HCT116 (cell line): Measurements from ENCODE around the gene GDNF. TPM values are rescaled to one million over a fixed set of nuclear protein-coding genes. Genes with fewer than 3 reads are reported as not detected.

Source experiments
- ATAC-seq: fragments of 200-7000 bp; cut with Tn5 transposase; 2 replicates; pipeline ENCODE4 v1.9.1; 2020; ENCODE audit warnings: mild to moderate bottlenecking, moderate library complexity
- BruUV-seq: library from RNA; stranded (reverse); fragments of 400-500 nt; replicated peaks from 2 replicates; lab custom pipeline; 2021; lab: Mats Ljungman, UMichigan
- CTCF ChIA-PET: fragments of 300-600 bp; sonication (Branson Sonifier 250); formaldehyde crosslinking; loops from one replicate; lab custom pipeline; 2021; ENCODE audit warnings: antibody characterized with exemption; lab: Charles Lee
- POLR2A ChIA-PET: fragments of 300-600, 350-600 bp; sonication (Branson Sonifier 250); formaldehyde crosslinking; loops from one replicate; lab custom pipeline; 2021; ENCODE audit warnings: antibody characterized with exemption; lab: Charles Lee
- RAD21 ChIA-PET, 2 experiments: fragments of 300-600 bp; sonication (Branson Sonifier 250); formaldehyde crosslinking; loops; one replicate each; lab custom pipeline; 2023; ENCODE audit warnings: low total read pairs in 2 of 2; ENCODE audit not compliant: uncharacterized antibody in 2 of 2, unreplicated experiment in 2 of 2, low non-redundant PET in 1 of 2; lab: Charles Lee
- DNase-seq: peaks from one replicate; pipeline ENCODE4 v3.0.0-alpha.2; 2010; ENCODE audit warnings: low read depth, low spot score
- H2AFZ ChIP-seq: fragments of 200-600 bp; shearing (Covaris generic), sonication (generic); 2 replicates; pipeline ENCODE4 v1.6.1; 2017; ENCODE audit warnings: low read depth, mixed run types, mixed read lengths, antibody characterized with exemption, low read length; ENCODE audit not compliant: poor library complexity, severe bottlenecking
- H3K27ac ChIP-seq: 2 replicates; pipeline ENCODE4 v1.5.1; 2012; ENCODE audit warnings: low read depth, low read length
- H3K27me3 ChIP-seq: fragments of 200-600 bp; sonication (generic); 2 replicates; pipeline ENCODE4 v1.6.1; 2016; ENCODE audit warnings: mixed run types, low read length, mixed read lengths; ENCODE audit not compliant: insufficient read depth
- H3K36me3 ChIP-seq, 2 experiments: fragments of 200-500 bp in 1 of 2; fragments of 200-600 bp in 1 of 2; sonication (Bioruptor generic) in 1 of 2; sonication (generic) in 1 of 2; 2 replicates each; pipeline versions ENCODE4 v1.5.1 to v1.6.1; 2014 to 2016; ENCODE audit warnings: low read length in 2 of 2, inconsistent platforms in 1 of 2, mixed read lengths in 1 of 2, mixed run types in 1 of 2; ENCODE audit not compliant: insufficient read depth in 2 of 2, control insufficient read depth in 1 of 2
- H3K4me1 ChIP-seq, 2 experiments: fragments of 200-600 bp in 1 of 2; sonication (generic) in 1 of 2; 2 replicates each; pipeline versions ENCODE4 v1.5.1 to v1.6.1; 2012 to 2017; ENCODE audit warnings: low read length in 2 of 2, inconsistent platforms in 1 of 2, mild to moderate bottlenecking in 1 of 2, mixed read lengths in 1 of 2, mixed run types in 1 of 2, moderate library complexity in 1 of 2; ENCODE audit not compliant: insufficient read depth in 2 of 2, control insufficient read depth in 1 of 2
- H3K4me2 ChIP-seq: fragments of 200-600 bp; sonication (generic); 2 replicates; pipeline ENCODE4 v1.6.1; 2017; ENCODE audit warnings: mixed run types, low read length, mixed read lengths
- H3K4me3 ChIP-seq, 2 experiments: fragments of 200-600 bp in 1 of 2; sonication (generic) in 1 of 2; replicated peaks in 1 of 2; 2 replicates each; pipeline ENCODE4 v1.5.1; 2011 to 2016; ENCODE audit warnings: low read length in 2 of 2, control low read depth in 1 of 2, low read depth in 1 of 2, mild to moderate bottlenecking in 1 of 2, mixed read lengths in 1 of 2, mixed run types in 1 of 2
- H3K79me2 ChIP-seq: fragments of 200-600 bp; sonication (generic); 2 replicates; pipeline ENCODE4 v1.6.1; 2017; ENCODE audit warnings: mild to moderate bottlenecking, mixed run types, low read length, moderate library complexity, mixed read lengths; ENCODE audit not compliant: insufficient read depth
- H3K9ac ChIP-seq: fragments of 200-600 bp; sonication (generic); 2 replicates; pipeline ENCODE4 v1.6.1; 2016; ENCODE audit warnings: low read length, mixed read lengths
- H3K9me2 ChIP-seq: fragments of 200-600 bp; sonication (generic), shearing (Covaris generic); 2 replicates; pipeline ENCODE4 v1.6.1; 2017; ENCODE audit warnings: mixed run types, mild to moderate bottlenecking, moderate library complexity; ENCODE audit not compliant: insufficient read depth
- H3K9me3 ChIP-seq, 2 experiments: fragments of 200-500 bp in 1 of 2; fragments of 200-600 bp in 1 of 2; sonication (Bioruptor generic) in 1 of 2; sonication (generic) in 1 of 2; 2 replicates each; pipeline ENCODE4 v1.6.1; 2014 to 2017; ENCODE audit warnings: low read length in 2 of 2, mixed read lengths in 2 of 2, inconsistent platforms in 1 of 2, low read depth in 1 of 2, mild to moderate bottlenecking in 1 of 2, mixed run types in 1 of 2, moderate library complexity in 1 of 2; ENCODE audit not compliant: control insufficient read depth in 1 of 2, insufficient read depth in 1 of 2
- H4K20me1 ChIP-seq: fragments of 200-600 bp; sonication (generic), shearing (Covaris generic); 2 replicates; pipeline ENCODE4 v1.6.1; 2017; ENCODE audit warnings: mixed run types, mild to moderate bottlenecking, moderate library complexity; ENCODE audit not compliant: insufficient read depth
- EZH2 ChIP-seq: fragments of 200-600 bp; sonication (generic); IDR thresholded peaks from 2 replicates; pipeline ENCODE4 v1.6.1; 2017; ENCODE audit warnings: antibody characterized with exemption, mixed run types
- EZH2phosphoT487 ChIP-seq: fragments of 200-600 bp; IDR thresholded peaks from 2 replicates; pipeline ENCODE4 v1.6.1; 2018; ENCODE audit warnings: antibody characterized with exemption, borderline replicate concordance
- POLR2AphosphoS5 ChIP-seq: IDR thresholded peaks from 2 replicates; pipeline ENCODE4 v1.6.1; 2011; ENCODE audit warnings: mild to moderate bottlenecking, low read depth, low read length, moderate library complexity
- RAD21 ChIP-seq: IDR thresholded peaks from 2 replicates; pipeline ENCODE4 v1.6.1; 2012; ENCODE audit warnings: low read depth, mild to moderate bottlenecking
- SP1 ChIP-seq: IDR thresholded peaks from 2 replicates; pipeline ENCODE4 v1.6.1; 2012; ENCODE audit warnings: low read depth
- intact Hi-C: fragments of 100-400 bp; cut with micrococcal nuclease; formaldehyde crosslinking; loops from 2 replicates; pipeline ENCODE4 v1.10.0; 2022
- total RNA-seq: library from RNA; stranded (reverse); gene quantifications from one replicate; pipeline ENCODE4 v1.2.1, GENCODE V29; 2021; ENCODE audit not compliant: unreplicated experiment
- TF ChIP-seq, protein P1 (sequence below): IDR thresholded peaks from 2 replicates; pipeline ENCODE4 v1.6.1; 2012; ENCODE audit warnings: low read depth

GDNF gene
- total RNA-seq, 1 experiment from 2014 or later = not detected

DNA sequence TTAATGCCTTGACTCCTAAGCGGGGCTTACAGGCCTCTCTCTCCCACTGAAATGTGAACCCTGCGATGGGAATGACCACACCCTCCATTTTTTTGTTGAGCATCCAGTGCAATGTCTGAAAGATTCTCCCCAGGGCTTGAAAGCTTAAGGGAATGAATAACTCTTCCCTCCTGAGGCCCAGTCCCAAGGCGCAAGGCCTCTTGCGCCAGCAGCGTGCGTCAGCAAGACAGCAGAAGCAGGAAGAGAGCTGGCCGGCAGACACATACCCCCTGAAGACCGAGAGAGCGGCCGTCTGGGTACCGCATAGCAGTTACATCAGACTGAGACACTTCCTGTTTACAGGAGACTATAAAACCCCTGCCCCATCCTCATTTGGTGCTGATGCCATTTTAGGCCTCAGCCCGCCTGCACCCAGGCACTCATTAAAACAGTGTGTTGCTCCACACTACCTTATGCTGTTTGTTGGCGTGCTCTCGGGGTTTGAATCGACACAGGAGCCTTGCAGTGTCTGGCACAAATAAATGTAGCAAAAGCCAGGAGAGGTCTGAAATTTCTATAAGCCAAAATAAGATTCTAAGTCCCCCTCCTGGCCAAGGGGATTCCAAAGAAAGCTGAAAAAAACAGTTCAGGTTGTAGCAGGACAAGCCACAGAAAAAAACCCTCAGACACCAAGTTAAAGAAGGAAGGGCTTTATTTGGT, 62.3 kb downstream of the GDNF start:
- no peak overlapping the region for H3K4me2 ChIP-seq
- ChIA-PET POLR2A (no interaction called here), RAD21 (no interaction called here), CTCF (no interaction called here)
- H3K9me2 ChIP-seq = no peaks in the 10 kb centered on the region
- H4K20me1 ChIP-seq = no peaks in the 10 kb centered on the region
- TF ChIP-seq POLR2AphosphoS5 (no peak), SP1 (no peak), EZH2phosphoT487 (no peak), RAD21 (no peak), EZH2 (no peak)
- TF ChIP-seq, protein P1, sequence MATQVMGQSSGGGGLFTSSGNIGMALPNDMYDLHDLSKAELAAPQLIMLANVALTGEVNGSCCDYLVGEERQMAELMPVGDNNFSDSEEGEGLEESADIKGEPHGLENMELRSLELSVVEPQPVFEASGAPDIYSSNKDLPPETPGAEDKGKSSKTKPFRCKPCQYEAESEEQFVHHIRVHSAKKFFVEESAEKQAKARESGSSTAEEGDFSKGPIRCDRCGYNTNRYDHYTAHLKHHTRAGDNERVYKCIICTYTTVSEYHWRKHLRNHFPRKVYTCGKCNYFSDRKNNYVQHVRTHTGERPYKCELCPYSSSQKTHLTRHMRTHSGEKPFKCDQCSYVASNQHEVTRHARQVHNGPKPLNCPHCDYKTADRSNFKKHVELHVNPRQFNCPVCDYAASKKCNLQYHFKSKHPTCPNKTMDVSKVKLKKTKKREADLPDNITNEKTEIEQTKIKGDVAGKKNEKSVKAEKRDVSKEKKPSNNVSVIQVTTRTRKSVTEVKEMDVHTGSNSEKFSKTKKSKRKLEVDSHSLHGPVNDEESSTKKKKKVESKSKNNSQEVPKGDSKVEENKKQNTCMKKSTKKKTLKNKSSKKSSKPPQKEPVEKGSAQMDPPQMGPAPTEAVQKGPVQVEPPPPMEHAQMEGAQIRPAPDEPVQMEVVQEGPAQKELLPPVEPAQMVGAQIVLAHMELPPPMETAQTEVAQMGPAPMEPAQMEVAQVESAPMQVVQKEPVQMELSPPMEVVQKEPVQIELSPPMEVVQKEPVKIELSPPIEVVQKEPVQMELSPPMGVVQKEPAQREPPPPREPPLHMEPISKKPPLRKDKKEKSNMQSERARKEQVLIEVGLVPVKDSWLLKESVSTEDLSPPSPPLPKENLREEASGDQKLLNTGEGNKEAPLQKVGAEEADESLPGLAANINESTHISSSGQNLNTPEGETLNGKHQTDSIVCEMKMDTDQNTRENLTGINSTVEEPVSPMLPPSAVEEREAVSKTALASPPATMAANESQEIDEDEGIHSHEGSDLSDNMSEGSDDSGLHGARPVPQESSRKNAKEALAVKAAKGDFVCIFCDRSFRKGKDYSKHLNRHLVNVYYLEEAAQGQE = no peak
- intact Hi-C loops = no loop called here
- H2AFZ ChIP-seq = no peak overlapping the region
- no peak for ATAC-seq
- no TSS peak for BruUV-seq
- H3K79me2 ChIP-seq = no peaks in the 10 kb centered on the region
- H3K4me1 ChIP-seq = no peaks in the 10 kb centered on the region
- H3K27me3 ChIP-seq = no peaks in the 10 kb centered on the region
- H3K36me3 ChIP-seq = no peaks in the 10 kb centered on the region
- H3K9ac ChIP-seq = no peak overlapping the region
- no peak overlapping the region for H3K4me3 ChIP-seq
- H3K27ac ChIP-seq = no peak overlapping the region
- peaks cover 5 to 9% of the 10 kb centered on the region in 2 experiments; a peak in 2 of 4 replicates for H3K9me3 ChIP-seq
- no peak for DNase-seq
